ENCODE data around the gene GSN. TPM values are rescaled to one million over a fixed set of nuclear protein-coding genes. Genes with fewer than 3 reads are reported as not detected.

Gene GSN
- total RNA-seq, 2 donors from 2014 or later = 328 to 753 TPM

- TF ChIP-seq, protein P1, sequence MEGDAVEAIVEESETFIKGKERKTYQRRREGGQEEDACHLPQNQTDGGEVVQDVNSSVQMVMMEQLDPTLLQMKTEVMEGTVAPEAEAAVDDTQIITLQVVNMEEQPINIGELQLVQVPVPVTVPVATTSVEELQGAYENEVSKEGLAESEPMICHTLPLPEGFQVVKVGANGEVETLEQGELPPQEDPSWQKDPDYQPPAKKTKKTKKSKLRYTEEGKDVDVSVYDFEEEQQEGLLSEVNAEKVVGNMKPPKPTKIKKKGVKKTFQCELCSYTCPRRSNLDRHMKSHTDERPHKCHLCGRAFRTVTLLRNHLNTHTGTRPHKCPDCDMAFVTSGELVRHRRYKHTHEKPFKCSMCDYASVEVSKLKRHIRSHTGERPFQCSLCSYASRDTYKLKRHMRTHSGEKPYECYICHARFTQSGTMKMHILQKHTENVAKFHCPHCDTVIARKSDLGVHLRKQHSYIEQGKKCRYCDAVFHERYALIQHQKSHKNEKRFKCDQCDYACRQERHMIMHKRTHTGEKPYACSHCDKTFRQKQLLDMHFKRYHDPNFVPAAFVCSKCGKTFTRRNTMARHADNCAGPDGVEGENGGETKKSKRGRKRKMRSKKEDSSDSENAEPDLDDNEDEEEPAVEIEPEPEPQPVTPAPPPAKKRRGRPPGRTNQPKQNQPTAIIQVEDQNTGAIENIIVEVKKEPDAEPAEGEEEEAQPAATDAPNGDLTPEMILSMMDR (IDR thresholded peaks at IDR 0.05) = no peak
- TF ChIP-seq POLR2A (IDR thresholded peaks at IDR 0.05) = no peak
- Histone ChIP-seq H3K27me3 (no peaks in the 10 kb centered on the region), H3K36me3 (replicated peaks in 1 of 2; ENCODE audit: insufficient read depth in 1 of 2, low read depth in 2 of 2) (no peaks in the 10 kb centered on the region), H3K27ac (peak overlapping the region in 1 of 4 donors; percentile 80), H3K4me3 (no peak overlapping the region), H3K4me1 (peaks cover 40% of the 10 kb centered on the region), H3K9me3 (no peaks in the 10 kb centered on the region)
- DNase-seq (no peak), ATAC-seq (no peak)
- WGBS, 2 donors = 65 to 75% methylated on average over 5 of the region's 5 CpGs
- intact Hi-C loops (cut with DNase I) = no loop called here
Measured at GRCh38 chr9:121366611-121367192, 98.7 kb downstream of the GSN start.

DNA sequence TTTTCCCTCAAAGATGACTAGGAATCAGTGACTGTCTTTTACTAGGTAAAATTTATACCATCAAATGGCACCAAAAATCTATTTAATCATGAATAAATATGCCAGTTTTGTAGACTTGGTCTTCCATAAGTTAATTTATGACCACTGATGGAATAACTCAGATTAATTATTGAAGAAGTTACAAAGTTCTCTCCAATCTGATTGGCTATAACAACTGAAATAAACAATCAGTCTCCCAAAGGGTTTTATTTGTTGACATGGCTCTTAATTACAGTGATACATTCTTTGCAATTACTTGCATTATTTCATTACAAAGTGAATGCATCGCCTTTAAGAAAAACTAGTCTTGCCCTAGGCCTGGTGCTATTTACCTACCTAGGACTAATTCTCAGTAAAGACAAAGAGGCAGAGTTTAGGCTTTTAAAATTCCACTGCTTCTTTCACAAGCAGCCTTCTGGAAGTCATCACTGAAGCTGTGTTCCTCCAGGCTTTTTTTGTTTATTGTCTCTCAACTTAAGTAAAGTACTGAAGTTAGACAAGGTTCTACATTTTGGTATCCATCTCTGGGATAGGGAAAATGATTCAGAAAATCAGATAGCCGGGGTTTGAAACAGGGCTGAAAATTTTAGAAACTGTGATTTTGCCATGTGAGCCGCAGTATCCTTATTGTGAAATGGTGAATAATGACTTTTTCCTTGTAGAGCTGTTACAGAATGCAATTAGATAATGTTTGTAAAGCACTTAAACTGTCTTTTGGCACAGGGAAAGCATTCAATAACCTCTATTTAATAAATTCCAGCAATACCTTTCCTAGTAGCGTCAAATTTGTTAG is 99.6 kb downstream of the GSN start:
- 42 to 47% methylated on average over 4 of the region's 4 CpGs for WGBS, 2 donors
- intact Hi-C loops (cut with DNase I) = no loop called here
- Histone ChIP-seq H3K27me3 (no peaks in the 10 kb centered on the region), H3K27ac (peak overlapping the region in 3 of 4 donors; percentile 2 to 81 (median 80)), H3K36me3 (replicated peaks in 1 of 2; ENCODE audit: insufficient read depth in 1 of 2, low read depth in 2 of 2) (no peaks in the 10 kb centered on the region), H3K4me3 (no peak overlapping the region), H3K9me3 (no peaks in the 10 kb centered on the region), H3K4me1 (peaks cover 45% of the 10 kb centered on the region)
- no peak for ATAC-seq
- TF ChIP-seq, protein P1 (IDR thresholded peaks at IDR 0.05) = no peak
- TF ChIP-seq POLR2A (IDR thresholded peaks at IDR 0.05) = no peak
- no peak for DNase-seq

DNA sequence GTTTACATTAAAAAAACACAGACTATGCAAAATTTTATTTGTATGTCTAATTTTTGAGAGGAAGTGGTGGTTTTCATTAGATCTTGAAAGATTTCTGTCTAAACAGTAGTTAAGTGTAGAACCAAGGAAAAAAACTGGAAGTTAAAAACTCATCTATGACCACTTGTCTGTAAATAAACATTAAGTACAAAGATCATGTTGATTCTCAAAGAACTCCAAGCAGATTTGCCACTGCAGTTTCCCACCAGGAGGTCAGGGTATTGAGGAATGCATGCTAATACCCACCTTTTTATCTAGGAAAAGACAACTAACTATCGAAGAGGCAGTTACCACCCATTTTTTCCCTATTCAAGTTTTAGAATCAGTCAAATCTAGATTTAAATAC is 100.2 kb downstream of the GSN start:
- no peaks in the 10 kb centered on the region for H3K9me3 ChIP-seq
- peaks cover 45% of the 10 kb centered on the region for H3K4me1 ChIP-seq
- no peak overlapping the region for H3K4me3 ChIP-seq
- DNase-seq (no peak), ATAC-seq (no peak)
- WGBS, 2 donors = 9 to 14% methylated on average over 1 of the region's 1 CpG
- H3K27me3 ChIP-seq = no peaks in the 10 kb centered on the region
- TF ChIP-seq POLR2A (IDR thresholded peaks at IDR 0.05) = no peak
- TF ChIP-seq, protein P1 (IDR thresholded peaks at IDR 0.05) = no peak
- H3K27ac ChIP-seq = peak overlapping the region in 3 of 4 donors; percentile 2 to 81 (median 80)
- H3K36me3 ChIP-seq (replicated peaks in 1 of 2; ENCODE audit: insufficient read depth in 1 of 2, low read depth in 2 of 2) = no peaks in the 10 kb centered on the region
- intact Hi-C loops (cut with DNase I) = no loop called here

DNA sequence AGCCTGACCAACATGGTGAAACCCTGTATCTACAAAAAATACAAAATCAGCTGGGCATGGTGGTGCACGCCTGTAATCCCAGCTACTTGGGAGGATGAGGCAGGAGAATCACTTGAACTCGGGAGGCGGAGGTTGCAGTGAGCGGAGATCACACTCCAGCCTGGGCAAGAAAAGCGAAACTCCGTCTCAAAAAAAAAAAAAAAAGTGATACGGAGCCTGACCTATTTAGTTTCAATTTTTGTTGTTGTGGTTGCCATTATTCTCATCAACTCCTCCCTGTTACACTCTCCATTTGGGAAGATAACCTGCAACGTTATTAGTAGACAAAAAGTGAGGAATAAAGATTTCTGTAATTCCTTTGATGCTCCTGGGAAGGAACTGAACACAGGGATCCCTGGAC is 100.8 kb downstream of the GSN start:
- ATAC-seq (no peak), DNase-seq (no peak)
- Histone ChIP-seq H3K27me3 (no peaks in the 10 kb centered on the region), H3K36me3 (replicated peaks in 1 of 2; ENCODE audit: insufficient read depth in 1 of 2, low read depth in 2 of 2) (no peaks in the 10 kb centered on the region), H3K27ac (peak overlapping the region in 3 of 4 donors; percentile 75 to 81 (median 80)), H3K9me3 (no peaks in the 10 kb centered on the region), H3K4me1 (peaks cover 46% of the 10 kb centered on the region), H3K4me3 (peak overlapping the region in 1 of 2 donors; percentile 15)
- 68 to 77% methylated on average over 8 of the region's 8 CpGs for WGBS, 2 donors
- intact Hi-C loops (cut with DNase I) = no loop called here
- TF ChIP-seq, protein P1 (IDR thresholded peaks at IDR 0.05) = no peak
- no peak for TF ChIP-seq POLR2A (IDR thresholded peaks at IDR 0.05)
